HL-60 (cell line): ENCODE results near the gene CYP27C1.

Experiments
- GABPA ChIP-seq: IDR thresholded peaks from 2 replicates; pipeline ENCODE4 v1.6.1; 2012; ENCODE audit warnings: low read depth
- POLR2AphosphoS5 ChIP-seq: IDR thresholded peaks from 2 replicates; pipeline ENCODE4 v1.6.1; 2012; ENCODE audit warnings: low read depth
- SPI1 ChIP-seq: IDR thresholded peaks from 2 replicates; pipeline ENCODE4 v1.6.1; 2012; ENCODE audit warnings: low read depth, mild to moderate bottlenecking, borderline replicate concordance
- TF ChIP-seq, protein P1 (sequence below): IDR thresholded peaks from one replicate; pipeline ENCODE4 v1.5.1; 2011; ENCODE audit warnings: low read length, control low read depth, inconsistent platforms; ENCODE audit not compliant: insufficient read depth
- TF ChIP-seq, protein P2 (sequence below): IDR thresholded peaks from 2 replicates; pipeline ENCODE4 v1.6.1; 2012; ENCODE audit warnings: low read depth; ENCODE audit not compliant: insufficient replicate concordance

DNA sequence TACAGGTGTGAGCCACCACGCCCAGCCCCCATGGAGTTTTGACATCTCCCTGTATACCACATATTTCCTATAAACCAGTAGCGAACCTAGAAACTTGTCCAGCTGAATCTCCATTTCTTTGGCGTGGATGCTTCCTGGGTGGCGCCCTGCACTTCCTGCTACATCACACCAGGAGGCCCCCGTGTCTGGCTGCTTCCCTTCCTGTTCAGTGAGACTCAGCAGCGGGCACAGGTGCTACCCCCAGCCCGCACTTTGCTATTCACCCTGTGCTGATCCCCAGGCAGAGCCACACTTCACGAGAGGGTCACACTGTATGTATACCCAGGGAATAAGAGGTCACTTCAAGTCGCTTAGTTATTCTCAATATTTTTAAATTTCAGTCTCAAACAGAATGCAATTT lies 35.0 kb downstream of the CYP27C1 start:
- TF ChIP-seq POLR2AphosphoS5, result no peak
- TF ChIP-seq, protein P1, sequence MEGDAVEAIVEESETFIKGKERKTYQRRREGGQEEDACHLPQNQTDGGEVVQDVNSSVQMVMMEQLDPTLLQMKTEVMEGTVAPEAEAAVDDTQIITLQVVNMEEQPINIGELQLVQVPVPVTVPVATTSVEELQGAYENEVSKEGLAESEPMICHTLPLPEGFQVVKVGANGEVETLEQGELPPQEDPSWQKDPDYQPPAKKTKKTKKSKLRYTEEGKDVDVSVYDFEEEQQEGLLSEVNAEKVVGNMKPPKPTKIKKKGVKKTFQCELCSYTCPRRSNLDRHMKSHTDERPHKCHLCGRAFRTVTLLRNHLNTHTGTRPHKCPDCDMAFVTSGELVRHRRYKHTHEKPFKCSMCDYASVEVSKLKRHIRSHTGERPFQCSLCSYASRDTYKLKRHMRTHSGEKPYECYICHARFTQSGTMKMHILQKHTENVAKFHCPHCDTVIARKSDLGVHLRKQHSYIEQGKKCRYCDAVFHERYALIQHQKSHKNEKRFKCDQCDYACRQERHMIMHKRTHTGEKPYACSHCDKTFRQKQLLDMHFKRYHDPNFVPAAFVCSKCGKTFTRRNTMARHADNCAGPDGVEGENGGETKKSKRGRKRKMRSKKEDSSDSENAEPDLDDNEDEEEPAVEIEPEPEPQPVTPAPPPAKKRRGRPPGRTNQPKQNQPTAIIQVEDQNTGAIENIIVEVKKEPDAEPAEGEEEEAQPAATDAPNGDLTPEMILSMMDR, result no peak
- no peak for TF ChIP-seq GABPA
- TF ChIP-seq, protein P2, sequence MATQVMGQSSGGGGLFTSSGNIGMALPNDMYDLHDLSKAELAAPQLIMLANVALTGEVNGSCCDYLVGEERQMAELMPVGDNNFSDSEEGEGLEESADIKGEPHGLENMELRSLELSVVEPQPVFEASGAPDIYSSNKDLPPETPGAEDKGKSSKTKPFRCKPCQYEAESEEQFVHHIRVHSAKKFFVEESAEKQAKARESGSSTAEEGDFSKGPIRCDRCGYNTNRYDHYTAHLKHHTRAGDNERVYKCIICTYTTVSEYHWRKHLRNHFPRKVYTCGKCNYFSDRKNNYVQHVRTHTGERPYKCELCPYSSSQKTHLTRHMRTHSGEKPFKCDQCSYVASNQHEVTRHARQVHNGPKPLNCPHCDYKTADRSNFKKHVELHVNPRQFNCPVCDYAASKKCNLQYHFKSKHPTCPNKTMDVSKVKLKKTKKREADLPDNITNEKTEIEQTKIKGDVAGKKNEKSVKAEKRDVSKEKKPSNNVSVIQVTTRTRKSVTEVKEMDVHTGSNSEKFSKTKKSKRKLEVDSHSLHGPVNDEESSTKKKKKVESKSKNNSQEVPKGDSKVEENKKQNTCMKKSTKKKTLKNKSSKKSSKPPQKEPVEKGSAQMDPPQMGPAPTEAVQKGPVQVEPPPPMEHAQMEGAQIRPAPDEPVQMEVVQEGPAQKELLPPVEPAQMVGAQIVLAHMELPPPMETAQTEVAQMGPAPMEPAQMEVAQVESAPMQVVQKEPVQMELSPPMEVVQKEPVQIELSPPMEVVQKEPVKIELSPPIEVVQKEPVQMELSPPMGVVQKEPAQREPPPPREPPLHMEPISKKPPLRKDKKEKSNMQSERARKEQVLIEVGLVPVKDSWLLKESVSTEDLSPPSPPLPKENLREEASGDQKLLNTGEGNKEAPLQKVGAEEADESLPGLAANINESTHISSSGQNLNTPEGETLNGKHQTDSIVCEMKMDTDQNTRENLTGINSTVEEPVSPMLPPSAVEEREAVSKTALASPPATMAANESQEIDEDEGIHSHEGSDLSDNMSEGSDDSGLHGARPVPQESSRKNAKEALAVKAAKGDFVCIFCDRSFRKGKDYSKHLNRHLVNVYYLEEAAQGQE, result no peak
- no peak for TF ChIP-seq SPI1
